NCI-H510A treated with DMSO at 0.1 percent for 48 hours (cell line): ENCODE data around the gene DDX31.
A peak's percentile ranks its signal among the peaks of the same experiment; 100 is the strongest.

Experiments used
- DNase-seq: peaks from one replicate; lab custom pipeline; 2025; lab: John Stamatoyannopoulos, UW

Gene DDX31

GRCh38 chr9:132637351-132637750 lies 32.4 kb downstream of the DDX31 start:
- peak; percentile 44 for DNase-seq

DNA sequence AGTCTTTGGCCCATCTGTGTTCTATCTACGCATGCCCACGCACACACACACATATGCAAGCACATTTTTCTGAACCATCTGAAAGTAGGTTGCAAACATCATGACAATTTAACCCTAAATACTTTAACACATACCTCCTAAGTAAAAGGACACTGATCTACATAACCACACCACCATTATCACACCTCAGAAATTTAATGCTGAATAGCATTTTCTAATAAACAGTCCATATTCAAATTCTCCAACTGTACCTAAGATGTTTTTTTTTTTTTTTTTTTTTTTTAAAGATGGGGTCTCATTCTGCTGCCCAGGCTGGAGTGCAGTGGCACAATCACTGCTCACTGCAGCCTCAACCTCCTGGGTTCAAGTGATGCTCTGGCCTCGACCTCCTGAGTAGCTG lies 35.5 kb downstream of the DDX31 start:
- DNase-seq = no peak

- no peak for DNase-seq
These were observed 37.2 kb downstream of the DDX31 start for GRCh38 chr9:132632413-132633129.

- no peak for DNase-seq
These were observed 38.1 kb downstream of the DDX31 start for GRCh38 chr9:132631685-132632084.

- DNase-seq = no peak
These were observed 38.5 kb downstream of the DDX31 start for GRCh38 chr9:132631280-132631679.

DNA sequence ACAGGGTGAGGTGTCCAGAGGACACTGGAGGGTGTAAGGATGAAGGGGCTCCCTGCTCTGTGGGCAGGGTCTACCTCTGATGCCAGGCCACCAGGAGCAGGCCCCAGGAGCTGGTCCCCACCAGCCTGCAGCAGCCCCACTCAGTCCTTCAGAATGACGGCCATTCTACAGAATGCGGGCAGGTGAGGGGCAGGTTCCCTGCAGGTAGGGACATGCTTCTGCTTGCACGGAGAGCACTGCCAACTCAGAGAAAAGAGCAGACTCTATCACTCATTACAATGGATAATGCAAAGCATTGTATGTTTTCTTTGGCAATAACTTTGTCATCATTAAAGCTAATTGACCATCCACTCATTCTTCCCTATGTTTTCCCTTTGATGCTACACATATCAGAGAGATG lies 39.0 kb downstream of the DDX31 start:
- DNase-seq = no peak

DNA sequence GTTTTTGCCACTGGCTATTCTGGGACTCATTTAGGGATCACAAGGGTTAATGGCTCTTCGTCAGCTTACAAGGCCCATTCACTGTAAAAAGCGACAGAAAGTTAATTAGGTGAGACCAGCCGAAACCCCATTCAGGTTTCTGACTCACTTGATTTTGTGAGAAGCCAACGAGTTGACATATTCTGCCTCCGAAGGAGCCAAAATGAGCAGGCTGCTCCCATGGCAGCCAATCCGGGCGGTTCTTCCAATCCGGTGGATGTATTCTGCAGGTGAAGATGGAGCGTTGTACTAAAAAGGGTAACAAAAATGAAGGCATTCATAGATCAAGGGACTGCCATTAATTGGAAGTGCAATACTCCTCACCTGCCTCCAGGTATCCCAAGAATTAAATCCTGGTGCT lies 39.7 kb downstream of the DDX31 start:
- DNase-seq = no peak

DNA sequence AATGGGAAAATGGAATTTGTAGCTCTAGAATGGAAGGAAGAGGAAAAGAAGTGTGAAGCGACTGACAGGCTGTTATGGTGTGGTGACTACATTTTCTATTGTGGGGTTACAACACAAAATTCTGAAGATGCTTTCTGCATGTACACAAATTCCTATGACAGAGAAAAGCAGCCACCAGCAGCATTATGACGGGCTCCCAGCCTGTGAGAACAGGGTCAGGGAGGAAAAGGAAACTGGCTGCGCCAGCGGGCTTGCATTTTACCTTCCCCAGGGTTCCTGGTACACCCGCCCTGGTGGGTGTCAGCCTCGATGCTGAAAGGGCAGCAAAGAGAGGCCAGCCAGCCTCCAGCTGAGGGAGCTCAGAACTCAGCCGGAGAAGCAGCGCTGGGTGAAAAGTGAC lies 41.0 kb downstream of the DDX31 start:
- DNase-seq = no peak

DNA sequence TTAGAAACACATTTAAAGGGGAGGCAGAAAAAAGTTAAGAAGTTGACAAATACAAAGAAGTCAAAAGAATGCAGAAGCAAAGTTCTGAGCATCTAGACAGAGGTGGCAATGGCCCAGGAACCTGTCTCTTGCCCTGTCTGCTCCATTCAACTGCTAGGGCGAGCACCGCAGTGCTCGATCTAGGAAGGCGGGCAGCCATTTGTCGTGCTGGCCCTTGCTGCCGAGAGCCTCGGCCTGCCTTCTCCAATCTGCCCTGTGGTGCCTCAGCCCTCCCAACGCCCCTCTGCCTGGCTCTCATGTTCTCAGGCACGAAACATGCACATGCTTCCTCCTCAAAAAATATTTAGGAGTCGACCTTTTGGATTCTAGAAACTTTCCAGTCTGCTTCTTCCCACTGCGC lies 42.2 kb downstream of the DDX31 start:
- no peak for DNase-seq

DNA sequence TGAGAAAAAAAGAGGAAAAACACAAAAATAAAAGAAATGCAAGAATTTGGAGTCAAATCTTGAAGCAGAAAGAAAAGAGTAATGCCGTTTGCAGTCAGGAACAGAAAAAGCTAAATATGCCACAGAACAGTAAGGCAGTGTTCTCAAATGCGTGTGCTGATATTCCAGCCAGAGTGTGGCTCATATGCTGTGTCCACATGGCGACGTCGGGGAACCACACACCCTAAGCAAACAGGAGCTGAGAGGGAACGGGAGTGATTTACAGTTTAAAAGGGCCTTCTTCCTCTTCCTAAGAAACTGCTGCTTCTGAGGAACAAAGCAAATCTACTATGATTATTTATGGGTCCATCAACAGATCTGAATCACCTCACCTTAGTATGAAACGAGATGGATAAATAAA lies 42.7 kb downstream of the DDX31 start:
- no peak for DNase-seq

DNA sequence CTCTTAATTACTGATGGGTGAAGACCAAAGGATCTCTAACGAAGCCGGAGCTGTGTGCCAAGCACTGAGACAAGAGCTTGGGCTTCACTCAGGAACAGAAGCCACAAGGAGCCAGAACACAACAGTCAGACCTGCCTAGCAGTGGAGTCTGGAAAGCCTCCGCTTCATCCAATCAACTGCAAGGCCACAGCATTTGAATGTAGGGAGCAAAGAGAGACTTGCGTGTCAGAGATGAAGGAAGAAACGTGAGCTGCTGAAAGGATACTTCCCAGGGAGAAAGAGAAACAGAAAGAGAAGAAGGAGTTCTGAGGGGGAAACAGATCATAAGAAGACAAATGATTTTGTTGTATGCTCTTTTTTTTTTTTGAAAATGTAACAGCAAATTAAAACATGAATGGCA lies 43.5 kb downstream of the DDX31 start:
- DNase-seq = no peak

DNA sequence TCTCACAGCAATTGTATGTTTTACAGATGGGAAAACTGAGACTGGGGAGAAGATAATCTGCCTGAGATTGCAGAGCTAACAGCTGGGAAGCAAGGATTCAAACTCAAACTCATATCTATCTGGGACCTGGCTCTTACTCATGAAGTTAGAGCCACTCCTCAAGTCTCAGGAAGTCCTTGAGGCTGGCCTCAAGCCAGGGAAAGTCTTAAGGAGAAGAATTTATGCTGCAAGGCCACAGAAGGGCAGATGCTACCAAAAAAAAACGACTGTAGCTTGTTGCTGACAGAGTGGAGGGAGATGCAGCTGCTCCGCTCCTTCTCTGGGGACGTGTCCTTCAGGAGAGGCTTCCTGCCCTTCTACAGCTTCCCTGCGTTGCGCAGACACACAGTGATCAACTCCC lies 47.6 kb downstream of the DDX31 start:
- no peak for DNase-seq

DNA sequence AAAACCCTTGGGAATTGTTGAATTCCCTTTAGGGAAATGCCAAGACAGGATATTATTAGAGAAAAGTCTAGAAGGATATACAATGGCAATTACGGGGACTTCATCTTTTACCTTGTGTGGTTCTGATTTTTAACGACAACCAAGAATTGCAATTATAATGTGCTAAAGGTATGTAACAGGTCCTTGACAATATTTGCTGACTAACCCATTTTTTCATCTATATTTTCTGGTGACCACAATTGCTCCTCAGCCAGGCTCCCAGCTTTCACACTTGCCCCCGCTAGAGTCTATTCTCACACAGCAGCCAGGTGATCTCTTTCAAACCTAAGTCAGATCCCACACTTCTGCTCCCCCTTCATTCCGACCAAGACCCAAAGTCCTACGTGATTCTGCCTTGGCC lies 53.1 kb downstream of the DDX31 start:
- no peak for DNase-seq

DNA sequence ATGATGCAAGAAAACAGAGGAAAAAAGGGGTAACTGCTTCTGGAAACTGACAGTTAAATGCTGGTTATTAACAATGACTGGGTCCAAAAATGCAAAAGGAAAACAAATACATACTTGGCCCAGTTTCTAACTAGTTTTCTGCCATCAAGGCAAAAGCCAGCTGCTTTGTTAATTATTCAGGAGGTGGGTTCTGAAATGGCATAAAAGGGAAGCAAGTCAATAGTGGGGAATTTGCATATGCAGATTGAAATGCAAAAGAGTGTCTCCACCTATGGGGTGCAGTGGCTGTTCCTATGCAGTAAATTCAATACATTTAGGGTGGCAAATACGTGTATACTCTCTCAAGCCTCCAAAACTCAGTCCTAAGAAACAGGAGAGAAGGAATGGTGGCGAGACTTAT lies 54.0 kb downstream of the DDX31 start:
- DNase-seq = no peak

DNA sequence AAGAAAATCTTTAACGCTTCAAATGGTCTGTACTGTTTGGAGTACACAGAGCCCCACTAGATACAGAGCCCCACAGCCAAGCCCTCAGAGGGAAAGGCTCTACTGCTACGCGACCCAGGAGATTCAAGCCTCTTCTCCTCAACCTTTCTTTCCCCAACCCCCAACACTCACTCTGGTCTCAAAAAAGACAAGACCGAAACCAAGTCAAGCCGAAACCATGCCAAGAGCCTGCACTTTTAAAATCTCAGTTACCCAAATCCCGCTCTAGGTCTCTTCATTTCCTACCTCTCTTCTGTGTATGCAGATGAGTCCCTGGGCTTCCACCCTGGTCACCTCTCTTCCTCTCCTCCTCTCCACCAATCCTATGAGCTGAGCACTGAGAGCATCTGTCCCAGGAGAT lies 55.5 kb downstream of the DDX31 start:
- DNase-seq = no peak

DNA sequence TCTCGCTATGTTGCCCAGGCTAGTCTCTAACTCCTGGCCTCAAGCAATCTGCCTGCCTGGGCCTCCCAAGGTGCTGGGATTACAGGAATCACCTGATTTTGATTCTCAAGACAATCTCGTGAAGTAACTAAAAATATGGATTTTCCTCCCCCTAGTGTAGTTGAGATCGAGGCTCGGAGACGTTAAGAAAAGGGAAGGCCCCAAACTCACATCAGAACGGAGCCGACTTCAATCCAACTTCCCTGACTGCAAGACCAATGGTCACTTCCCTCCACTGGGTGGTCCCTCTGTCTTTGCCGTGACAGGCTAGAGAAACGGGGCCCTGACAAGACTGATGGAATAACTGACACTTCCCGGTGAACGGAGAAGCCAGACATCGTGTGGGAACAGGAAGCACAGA lies 59.1 kb downstream of the DDX31 start:
- no peak for DNase-seq

DNA sequence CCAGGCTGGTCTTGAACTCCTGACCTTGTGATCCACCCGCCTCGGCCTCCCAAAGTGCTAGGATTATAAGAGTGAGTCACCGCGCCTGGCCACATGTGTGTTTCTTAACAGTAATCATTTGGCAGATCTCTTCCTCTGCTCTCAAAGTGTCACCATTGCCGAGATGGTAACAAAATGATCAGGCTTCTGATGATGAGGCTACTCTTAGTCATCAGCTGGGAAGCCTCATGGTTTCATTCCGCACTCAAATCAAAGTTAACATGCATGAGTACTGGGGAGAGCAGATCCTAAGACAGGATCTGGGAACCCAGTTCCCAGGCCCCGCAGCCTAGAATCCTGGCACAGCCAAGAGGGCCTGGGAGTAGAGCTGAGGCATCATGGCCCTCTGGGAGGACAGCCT lies 60.0 kb downstream of the DDX31 start:
- no peak for DNase-seq

- no peak for DNase-seq
These were observed 60.6 kb downstream of the DDX31 start for GRCh38 chr9:132609184-132609583.

GRCh38 chr9:132606066-132606465 lies 63.7 kb downstream of the DDX31 start:
- no peak for DNase-seq

DNA sequence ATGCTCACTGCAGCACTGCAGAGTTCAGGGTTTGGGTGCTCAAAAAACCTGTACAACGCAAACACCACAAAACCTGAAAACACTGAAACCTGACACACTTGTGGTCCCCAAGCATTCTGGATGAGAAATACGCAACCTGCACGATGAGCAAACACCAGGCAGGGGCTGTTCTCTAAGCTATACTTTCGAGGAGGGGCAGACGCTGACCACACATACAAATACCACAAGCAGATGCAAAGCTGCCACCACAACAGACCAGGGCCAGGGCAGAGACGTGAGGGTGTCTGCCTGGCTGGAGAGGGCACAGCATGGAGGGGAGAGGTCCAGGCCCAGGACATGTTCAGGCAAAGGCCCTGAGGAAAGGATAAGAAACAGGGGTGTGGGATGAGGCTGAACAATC lies 64.4 kb downstream of the DDX31 start:
- DNase-seq = no peak

DNA sequence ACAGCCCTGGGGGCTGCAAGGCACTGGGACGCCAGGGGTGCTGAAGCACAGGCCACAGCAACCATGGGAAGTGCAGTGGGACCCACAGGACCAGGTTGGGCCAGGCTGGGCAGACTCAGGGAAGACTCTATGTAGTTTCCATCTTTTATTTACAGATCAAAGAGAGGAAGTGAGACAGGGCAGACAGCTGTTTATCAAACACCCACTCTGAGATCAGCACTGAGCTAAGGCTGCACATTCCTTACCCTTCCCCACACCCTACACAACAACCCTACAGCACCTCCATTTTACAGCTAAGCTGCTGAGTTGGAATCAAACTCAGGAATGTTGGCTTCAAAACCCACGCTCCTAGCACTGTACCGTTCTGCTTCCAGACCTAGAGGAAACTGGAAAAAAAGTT lies 67.6 kb downstream of the DDX31 start:
- no peak for DNase-seq

DNA sequence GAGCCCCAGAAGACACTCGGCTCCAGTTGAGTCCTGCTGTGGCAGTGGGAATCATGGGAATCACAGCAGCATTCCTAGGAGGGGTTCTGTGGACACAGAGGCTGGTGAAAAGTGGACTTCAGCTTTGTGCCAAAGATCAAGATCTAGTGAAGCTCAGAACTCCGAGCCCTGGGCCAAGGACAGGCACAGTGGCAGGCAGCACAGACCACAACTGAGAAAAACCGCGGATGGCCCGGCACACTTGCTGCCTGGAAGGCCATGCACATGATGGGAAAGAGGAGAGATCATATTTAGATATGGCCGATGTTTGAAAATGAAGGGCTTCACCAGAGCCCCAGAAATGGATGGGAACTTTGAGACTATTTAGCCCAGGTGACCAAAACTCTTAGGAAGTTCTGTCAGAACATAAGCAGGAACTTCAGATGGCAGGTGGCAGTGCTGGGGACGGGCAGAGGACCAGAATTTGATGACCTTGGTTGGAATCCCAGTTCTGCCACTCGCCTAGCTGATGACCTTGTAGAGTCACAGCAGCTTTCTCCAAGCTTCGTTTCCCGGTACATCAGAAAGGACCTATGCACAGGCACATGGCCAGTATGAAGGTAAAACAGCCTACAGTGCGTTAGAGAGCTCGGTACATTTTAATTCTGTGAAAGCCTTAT lies 69.3 kb downstream of the DDX31 start:
- no peak for DNase-seq

GRCh38 chr9:132597073-132597775 lies 72.6 kb downstream of the DDX31 start:
- no peak for DNase-seq
